Measurements from ENCODE around the gene CLDN5.

Gene CLDN5

GRCh38 chr22:19503869-19504268 lies 20.3 kb downstream of the CLDN5 start:
- no peak for DNase-seq (ENCODE audit: low read depth)

DNA sequence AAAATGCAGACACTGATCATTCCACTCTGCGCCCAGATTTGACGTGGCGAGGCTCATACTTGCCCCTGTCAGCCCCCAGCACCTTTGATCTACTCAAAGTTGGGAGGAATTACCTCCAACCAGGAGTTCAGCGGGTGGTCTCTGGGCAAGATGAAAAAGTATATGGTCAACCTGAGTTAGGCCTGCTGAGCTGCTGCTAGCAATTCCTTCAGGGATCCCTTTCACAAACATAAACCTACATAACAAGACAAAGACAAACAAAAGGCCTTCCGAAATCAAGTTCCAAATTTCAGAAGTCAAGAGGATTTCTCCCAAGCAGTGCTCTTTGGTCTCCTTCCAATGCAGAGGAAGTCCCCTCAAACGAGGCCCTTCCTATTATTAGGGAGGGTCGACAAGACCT lies 20.8 kb downstream of the CLDN5 start:
- no peak for DNase-seq (ENCODE audit: low read depth)

- DNase-seq (ENCODE audit: low read depth) = no peak
Measured at GRCh38 chr22:19501897-19502447, 22.2 kb downstream of the CLDN5 start.

- DNase-seq (ENCODE audit: low read depth) = no peak
Measured at GRCh38 chr22:19499880-19500242, 24.3 kb downstream of the CLDN5 start.

DNA sequence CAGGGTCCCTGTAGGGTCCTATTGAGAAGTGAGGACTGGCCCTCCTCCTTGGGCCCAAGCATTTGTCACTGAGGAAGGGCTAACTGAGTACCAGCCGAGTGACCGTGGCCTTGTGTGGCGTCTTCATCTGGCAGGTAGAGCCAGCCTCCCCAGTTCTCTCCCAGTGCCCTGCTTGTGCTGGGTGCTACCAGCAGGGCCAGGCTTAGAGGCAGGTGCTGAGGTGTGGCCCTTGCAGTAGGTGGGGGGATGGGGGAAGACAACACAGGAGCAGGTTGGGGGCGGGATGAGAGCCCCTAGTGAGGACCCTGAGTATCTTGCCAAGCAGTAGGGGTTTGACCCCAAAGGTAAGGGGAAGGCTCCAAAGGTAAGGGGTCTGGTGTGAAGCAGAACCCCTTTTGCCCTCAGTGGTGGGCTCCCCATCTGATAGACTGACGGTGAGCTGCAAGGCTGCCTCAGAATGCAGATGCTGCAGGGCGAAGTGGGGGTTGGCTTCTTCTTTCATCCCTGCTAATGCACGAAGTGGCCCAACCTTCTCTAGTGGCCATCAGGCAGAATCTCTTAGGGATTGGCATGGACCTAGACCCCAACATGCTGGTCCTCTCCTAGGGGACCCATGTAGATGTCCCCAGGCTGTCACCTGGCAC lies 24.9 kb downstream of the CLDN5 start:
- DNase-seq (ENCODE audit: low read depth) = no peak

DNA sequence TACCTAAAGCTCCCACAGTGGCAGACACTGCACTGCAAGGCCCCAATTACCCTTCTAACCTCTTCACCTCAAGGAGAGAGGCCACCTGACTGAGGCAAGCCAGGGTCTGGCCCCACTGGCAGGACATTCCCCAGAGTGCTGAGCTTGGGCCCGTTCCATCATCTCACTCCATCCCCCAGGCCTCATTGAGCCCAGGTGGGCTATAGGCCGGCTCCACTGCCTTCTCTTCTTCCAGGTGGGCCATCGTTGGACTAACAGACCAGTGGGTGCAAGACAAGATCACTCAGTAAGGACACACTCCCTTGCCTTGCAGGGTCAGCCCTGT lies 25.4 kb downstream of the CLDN5 start:
- DNase-seq (ENCODE audit: low read depth) = no peak

DNA sequence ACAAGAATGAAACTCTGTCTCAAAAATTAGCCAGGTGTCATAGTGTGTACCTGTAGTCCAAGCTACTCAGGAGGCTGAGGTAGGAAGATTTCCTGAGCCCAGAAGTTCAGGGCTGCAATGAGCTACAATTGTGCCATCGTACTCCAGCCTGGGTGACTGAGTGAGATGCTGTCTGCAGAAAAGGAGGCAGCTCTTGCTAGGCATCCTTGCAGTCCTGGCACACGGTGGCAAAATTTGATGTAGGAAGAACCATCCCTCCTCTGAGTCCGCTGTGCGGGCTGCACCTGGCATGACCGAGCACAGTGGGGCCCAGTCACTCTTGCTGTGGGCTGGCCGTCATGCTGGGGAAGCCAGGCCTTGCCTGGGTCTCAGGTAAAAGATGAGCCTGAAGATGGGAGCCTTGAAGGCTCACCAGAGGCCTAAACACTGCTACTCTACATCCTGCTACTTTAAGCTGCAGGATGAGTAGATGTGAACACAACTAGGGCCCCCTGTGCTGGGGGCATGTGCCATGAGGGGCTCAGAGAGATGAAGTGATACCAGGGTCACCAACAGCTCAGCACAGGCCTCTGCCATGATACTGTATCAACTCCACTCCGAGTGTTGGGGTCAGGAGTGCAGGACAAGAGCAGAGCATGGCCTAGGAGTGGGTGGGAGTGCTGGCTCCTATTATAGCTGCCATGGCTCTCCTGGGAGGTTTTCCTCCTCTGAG lies 25.9 kb downstream of the CLDN5 start:
- no peak for DNase-seq (ENCODE audit: low read depth)

GRCh38 chr22:19497245-19497644 lies 27.0 kb downstream of the CLDN5 start:
- peak; percentile 83 for DNase-seq (ENCODE audit: low read depth)

- DNase-seq (ENCODE audit: low read depth) = no peak
Measured at GRCh38 chr22:19496324-19496630, 27.9 kb downstream of the CLDN5 start.

DNA sequence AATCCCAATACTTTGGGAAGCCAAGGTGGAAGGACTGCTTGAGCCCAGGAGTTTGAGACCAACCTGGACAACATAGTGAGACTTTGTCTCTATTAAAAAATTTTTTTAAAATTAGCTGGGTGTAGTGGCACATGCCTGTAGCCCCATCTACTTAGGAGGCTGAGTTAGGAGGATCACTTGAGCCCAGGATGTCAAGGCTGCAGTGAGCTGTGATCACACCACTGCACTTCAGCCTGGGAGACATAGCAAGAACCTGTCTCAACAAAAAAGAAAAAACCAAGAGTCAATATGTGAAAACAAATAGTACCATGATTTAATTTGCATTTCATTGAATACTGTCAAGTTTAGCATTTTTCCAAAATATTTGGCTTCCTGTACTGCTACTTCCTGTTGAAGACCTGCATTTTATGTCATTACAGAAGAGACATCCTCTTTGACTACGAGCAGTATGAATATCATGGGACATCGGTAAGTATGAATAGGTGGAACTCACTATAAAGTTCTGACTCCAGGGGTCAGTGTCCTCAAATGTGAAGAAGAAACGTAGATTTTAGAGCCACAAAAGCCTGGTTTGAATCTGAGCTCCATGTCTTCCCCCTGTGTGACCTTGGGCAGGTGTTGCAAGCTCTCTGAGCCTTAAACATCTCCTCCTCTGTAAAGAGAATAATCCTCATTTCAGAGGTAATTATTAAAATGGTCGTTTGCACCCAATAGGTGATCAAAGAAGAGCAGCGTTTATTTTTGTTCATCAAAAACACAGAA lies 28.5 kb downstream of the CLDN5 start:
- DNase-seq (ENCODE audit: low read depth) = peak; percentile 47

DNA sequence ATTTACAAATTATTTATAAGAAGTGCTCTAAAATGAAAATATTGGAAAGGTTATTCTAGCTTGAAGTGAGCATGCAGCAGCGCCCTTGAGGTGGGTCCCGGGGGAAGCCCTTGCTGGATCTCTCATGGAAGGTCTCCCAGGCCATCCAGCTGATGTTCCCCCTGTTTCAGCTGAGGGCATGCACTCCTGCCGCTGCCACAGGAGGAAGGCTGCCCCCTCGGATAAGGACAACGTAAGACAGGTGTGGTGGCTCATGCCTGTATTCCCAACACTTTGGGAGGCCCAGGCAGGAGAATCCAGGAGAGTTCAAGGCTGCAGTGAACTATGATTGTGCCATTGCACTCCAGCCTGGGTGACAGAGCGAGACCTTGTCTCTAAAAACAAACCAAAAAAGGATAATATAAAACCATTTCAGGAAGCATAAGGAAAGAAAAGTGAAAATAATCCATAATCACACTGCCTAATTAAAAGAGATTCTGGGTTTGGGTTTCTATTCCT lies 29.5 kb downstream of the CLDN5 start:
- DNase-seq (ENCODE audit: low read depth) = no peak

DNA sequence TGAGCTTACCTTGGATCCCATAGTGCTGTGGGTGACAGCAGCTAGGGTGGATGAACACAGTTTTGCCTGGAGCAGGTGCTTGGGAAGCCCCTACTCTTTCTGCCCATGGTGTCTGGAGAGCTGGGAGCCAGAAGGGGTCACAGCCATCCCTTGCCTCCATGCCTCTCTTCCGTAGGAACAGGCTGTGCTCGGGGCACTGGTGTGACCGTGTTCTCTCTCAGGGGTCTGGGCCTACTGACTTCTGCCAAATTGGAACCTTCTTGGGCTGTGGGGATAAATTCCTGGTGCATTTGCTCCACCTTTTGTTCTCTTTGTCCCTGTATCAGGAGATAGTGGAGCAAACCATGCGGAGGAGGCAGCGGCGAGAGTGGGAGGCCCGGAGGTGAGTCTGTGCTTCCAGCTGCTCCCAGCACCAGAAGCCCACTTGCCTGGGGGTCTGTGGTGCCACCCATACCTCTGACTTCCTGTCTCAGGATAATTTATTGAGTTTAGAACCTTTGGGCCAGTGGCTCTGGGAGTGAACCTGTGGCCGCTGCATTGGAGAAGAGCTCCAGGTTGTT lies 30.1 kb downstream of the CLDN5 start:
- DNase-seq (ENCODE audit: low read depth) = no peak

DNA sequence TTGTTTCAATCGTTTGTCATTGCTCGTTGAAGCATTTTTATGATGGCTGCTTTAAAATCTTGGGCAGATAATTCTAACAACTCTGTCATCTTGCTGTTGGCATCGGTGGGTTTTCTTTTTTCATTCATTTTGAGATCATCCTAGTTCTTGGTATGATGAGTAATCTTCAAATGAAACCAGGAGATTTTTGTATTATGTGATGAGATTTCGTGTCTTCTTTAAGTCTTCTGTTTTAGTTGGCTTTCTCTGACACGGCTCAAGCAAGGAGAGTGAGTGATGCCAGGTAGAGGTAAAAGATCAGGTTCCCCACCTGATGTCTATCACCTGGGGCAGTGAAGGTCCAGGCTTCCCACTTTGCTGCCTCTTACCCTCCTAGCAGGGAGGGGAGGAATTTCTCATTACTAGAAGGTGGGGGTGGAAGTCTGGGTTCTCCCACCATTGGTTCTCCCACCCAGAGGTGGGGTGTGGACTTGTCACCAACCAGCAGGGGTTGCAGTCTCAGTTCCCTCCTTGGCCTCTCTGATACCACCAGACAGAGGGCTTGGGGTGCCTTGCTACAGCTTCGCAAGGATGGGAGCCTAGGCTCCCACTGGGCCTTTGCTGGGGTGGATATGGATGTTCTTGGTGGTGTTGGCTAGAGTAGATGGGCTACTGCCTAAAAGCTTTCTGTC lies 31.6 kb downstream of the CLDN5 start:
- no peak for DNase-seq (ENCODE audit: low read depth)

- DNase-seq (ENCODE audit: low read depth) = no peak
Measured at GRCh38 chr22:19490628-19491230, 33.5 kb downstream of the CLDN5 start.

DNA sequence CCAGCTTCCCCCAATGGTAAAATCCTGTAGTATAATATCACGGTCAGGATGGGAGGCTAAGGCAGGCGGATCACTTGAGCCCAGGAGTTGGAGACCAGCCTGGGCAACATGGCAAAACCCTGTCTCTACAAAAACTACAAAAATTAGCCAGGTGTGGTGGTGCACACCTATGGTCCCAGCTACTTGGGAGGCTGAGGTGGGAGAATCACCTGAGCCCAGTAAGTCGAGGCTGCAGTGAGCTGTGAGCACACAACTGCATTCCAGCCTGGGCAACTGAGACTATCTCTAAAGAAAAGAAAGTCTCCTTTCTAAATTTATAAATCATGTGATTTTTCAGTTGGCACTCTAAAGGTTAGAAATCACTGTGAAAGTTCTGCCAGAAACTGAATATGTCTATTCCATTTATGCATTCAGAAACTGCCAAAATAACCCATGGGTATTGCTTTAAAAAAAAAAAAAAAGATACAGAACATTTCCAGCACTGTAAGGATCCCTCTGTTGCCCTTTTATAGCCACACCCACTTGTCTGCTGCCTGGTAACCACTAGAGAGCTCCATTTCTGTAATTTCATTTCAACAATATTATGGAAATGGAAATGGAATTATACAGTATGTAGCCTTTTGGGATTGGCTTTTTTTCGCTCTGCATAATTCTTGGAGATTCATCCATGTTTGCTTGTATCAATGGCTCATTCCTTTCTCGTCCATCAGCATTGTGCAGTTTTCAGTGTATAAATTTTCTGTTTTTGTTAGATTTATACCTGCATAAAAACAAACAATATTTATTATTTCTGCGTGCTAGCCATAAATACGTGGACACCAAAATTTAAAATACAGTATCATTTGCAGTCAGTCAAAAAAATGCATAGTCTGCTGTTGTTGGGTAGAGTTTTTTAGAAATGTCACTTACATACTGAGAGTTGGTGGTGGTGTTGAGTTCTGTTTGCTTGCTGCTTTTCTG lies 35.0 kb downstream of the CLDN5 start:
- peak; percentile 37 for DNase-seq (ENCODE audit: low read depth)

- no peak for DNase-seq (ENCODE audit: low read depth)
Measured at GRCh38 chr22:19488285-19488684, 35.9 kb downstream of the CLDN5 start.

- peak; percentile 92 for DNase-seq (ENCODE audit: low read depth)
Measured at GRCh38 chr22:19483481-19484244, 40.5 kb downstream of the CLDN5 start.

GRCh38 chr22:19482297-19482696 lies 41.9 kb downstream of the CLDN5 start:
- no peak for DNase-seq (ENCODE audit: low read depth)

DNA sequence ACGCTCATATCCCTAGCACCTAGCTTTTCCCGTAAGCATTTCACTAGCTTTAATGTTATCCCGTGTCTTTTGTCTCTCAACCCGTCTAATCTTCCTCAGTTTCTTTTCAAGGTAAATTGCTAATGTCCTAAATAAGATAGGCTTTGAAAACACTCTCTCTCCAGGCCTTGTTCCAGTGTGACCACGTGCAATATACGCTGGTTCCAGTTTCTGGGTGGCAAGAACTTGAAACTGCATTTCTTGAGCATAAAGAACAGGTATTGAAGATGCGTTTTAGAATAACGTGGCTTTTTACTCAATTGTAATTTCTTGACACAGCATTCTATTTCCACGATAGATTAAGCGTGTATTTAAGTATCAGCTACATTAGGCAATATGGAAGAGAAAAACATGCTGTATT lies 43.4 kb downstream of the CLDN5 start:
- DNase-seq (ENCODE audit: low read depth) = no peak

DNA sequence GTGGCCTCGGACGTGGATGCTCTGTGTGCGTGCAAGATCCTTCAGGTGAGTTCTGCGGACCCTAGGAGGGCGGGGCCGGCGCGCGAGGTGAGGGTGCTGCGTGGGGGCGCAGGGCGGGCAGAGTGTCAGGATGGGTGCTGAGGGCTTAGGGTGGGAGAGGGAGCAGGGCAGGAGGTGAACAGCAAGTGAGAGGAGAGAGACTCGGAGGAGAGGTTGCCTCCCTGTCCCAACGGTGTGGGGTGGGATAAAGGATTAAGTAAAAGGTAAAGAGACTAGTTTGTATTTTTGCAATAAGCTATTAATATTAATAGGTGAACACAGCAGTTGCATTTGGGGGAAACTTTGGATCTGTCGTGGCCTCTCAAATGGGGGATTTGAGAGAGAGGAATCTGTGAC lies 44.0 kb downstream of the CLDN5 start:
- DNase-seq (ENCODE audit: low read depth) = no peak
